Measurements from ENCODE around the gene HABP4. TPM values are rescaled to one million over a fixed set of nuclear protein-coding genes. Genes with fewer than 3 reads are reported as not detected.
A peak's percentile ranks its signal among the peaks of the same experiment; 100 is the strongest.

Gene HABP4
- total RNA-seq, 1 experiment from 2014 or later = 9.8 TPM

DNA sequence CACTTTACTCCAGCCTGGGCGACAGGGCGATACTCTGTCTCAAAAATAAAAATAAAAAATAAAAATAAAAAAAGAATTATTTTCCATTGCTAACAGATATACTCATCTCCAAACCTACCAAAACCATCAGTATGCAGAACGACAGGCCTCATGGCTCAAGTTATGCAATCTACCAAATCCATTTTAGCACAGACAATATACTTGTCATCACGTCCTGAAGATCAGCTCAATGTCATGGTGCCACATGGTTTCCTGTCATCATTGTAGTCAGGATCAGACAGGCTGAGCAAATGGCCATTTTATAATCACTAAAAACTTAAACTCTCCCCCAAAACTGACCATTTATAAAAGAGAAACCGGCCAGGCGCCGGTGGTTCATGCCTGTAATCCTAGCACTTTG lies 69.1 kb downstream of the HABP4 start (continued):
- TF ChIP-seq GABPB1 (CRISPR knock-in tag; IDR thresholded peaks at IDR 0.05) = no peak
- TF ChIP-seq, protein P1, sequence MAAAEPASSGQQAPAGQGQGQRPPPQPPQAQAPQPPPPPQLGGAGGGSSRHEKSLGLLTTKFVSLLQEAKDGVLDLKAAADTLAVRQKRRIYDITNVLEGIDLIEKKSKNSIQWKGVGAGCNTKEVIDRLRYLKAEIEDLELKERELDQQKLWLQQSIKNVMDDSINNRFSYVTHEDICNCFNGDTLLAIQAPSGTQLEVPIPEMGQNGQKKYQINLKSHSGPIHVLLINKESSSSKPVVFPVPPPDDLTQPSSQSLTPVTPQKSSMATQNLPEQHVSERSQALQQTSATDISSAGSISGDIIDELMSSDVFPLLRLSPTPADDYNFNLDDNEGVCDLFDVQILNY (CRISPR knock-in tag; IDR thresholded peaks at IDR 0.05) = no peak
- TF ChIP-seq ETV6 (CRISPR knock-in tag; IDR thresholded peaks at IDR 0.05) = no peak

DNA sequence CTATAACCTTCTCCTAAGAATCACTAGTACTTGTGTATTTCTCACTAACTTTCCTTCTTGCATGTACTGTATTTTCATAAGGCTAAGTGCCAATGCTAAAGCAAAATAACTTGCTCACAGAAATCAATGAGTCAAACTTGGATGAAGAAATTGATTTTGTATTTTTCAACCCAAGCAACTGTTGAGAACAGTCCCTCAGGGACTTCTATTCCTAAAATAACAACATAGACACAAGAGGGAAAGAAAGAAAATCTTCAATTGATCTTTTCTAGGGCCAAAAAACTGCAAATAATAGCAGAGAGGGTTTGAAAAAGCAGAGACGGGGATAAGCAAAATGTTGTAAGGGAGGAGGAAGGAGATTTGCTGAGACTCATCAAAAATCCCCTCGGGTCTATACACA lies 69.8 kb downstream of the HABP4 start:
- H3K9me3 Mint-ChIP-seq = no peaks in the 10 kb centered on the region
- TF ChIP-seq, protein P2, sequence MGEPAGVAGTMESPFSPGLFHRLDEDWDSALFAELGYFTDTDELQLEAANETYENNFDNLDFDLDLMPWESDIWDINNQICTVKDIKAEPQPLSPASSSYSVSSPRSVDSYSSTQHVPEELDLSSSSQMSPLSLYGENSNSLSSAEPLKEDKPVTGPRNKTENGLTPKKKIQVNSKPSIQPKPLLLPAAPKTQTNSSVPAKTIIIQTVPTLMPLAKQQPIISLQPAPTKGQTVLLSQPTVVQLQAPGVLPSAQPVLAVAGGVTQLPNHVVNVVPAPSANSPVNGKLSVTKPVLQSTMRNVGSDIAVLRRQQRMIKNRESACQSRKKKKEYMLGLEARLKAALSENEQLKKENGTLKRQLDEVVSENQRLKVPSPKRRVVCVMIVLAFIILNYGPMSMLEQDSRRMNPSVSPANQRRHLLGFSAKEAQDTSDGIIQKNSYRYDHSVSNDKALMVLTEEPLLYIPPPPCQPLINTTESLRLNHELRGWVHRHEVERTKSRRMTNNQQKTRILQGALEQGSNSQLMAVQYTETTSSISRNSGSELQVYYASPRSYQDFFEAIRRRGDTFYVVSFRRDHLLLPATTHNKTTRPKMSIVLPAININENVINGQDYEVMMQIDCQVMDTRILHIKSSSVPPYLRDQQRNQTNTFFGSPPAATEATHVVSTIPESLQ (CRISPR knock-in tag; IDR thresholded peaks at IDR 0.05) = no peak
- TF ChIP-seq ZBTB21 (CRISPR knock-in tag; IDR thresholded peaks at IDR 0.05; ENCODE audit: borderline replicate concordance) (no peak), TEAD1 (CRISPR knock-in tag; IDR thresholded peaks at IDR 0.05) (no peak), NR2C2 (CRISPR knock-in tag; IDR thresholded peaks at IDR 0.05) (no peak)
- TF ChIP-seq, protein P3, sequence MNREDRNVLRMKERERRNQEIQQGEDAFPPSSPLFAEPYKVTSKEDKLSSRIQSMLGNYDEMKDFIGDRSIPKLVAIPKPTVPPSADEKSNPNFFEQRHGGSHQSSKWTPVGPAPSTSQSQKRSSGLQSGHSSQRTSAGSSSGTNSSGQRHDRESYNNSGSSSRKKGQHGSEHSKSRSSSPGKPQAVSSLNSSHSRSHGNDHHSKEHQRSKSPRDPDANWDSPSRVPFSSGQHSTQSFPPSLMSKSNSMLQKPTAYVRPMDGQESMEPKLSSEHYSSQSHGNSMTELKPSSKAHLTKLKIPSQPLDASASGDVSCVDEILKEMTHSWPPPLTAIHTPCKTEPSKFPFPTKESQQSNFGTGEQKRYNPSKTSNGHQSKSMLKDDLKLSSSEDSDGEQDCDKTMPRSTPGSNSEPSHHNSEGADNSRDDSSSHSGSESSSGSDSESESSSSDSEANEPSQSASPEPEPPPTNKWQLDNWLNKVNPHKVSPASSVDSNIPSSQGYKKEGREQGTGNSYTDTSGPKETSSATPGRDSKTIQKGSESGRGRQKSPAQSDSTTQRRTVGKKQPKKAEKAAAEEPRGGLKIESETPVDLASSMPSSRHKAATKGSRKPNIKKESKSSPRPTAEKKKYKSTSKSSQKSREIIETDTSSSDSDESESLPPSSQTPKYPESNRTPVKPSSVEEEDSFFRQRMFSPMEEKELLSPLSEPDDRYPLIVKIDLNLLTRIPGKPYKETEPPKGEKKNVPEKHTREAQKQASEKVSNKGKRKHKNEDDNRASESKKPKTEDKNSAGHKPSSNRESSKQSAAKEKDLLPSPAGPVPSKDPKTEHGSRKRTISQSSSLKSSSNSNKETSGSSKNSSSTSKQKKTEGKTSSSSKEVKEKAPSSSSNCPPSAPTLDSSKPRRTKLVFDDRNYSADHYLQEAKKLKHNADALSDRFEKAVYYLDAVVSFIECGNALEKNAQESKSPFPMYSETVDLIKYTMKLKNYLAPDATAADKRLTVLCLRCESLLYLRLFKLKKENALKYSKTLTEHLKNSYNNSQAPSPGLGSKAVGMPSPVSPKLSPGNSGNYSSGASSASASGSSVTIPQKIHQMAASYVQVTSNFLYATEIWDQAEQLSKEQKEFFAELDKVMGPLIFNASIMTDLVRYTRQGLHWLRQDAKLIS (CRISPR knock-in tag; IDR thresholded peaks at IDR 0.05; ENCODE audit: borderline replicate concordance) = no peak
- H3K36me3 Mint-ChIP-seq = peaks cover 59% of the 10 kb centered on the region
- no peaks in the 10 kb centered on the region for H3K27me3 Mint-ChIP-seq (ENCODE audit: low read depth)
- ATAC-seq (no peak), DNase-seq (ENCODE audit: low spot score) (no peak)
- CTCF ChIA-PET = no interaction called here
- no peaks in the 10 kb centered on the region for H3K4me1 Mint-ChIP-seq
- H3K27ac Mint-ChIP-seq = no peak overlapping the region
- no peak overlapping the region for H3K4me3 Mint-ChIP-seq
- POLR2A ChIA-PET = no interaction called here

DNA sequence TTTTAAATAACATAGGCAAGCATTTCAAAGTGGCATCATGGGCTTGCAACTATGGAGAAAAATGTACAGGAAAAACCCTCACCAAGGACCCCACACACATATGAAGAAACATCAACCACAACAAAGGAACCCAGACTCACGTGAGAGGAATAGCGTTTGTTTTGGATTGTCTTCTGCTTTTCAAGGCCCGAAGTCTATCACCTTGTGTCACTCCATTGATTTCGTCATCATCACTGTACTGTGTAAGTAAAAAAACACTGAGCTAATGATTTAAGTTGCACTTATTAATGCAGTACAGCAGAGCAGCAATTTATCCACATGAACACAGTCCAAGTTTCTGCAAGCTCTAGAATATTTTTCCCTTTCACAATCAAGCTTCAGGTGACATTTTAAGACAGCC lies 72.4 kb downstream of the HABP4 start:
- ATAC-seq = no peak
- H3K4me3 Mint-ChIP-seq = no peak overlapping the region
- H3K36me3 Mint-ChIP-seq = peaks cover 67% of the 10 kb centered on the region
- H3K9me3 Mint-ChIP-seq = no peaks in the 10 kb centered on the region
- DNase-seq (ENCODE audit: low spot score) = no peak
- H3K27me3 Mint-ChIP-seq (ENCODE audit: low read depth) = no peaks in the 10 kb centered on the region
- POLR2A ChIA-PET = no interaction called here
- CTCF ChIA-PET = no interaction called here
- H3K27ac Mint-ChIP-seq = no peak overlapping the region
- no peaks in the 10 kb centered on the region for H3K4me1 Mint-ChIP-seq
- 0 out of 2 replicates have a peak, but pooled peaks have one; percentile 14 for TF ChIP-seq GABPB1 (CRISPR knock-in tag; IDR thresholded peaks at IDR 0.05)
- TF ChIP-seq, protein P4, sequence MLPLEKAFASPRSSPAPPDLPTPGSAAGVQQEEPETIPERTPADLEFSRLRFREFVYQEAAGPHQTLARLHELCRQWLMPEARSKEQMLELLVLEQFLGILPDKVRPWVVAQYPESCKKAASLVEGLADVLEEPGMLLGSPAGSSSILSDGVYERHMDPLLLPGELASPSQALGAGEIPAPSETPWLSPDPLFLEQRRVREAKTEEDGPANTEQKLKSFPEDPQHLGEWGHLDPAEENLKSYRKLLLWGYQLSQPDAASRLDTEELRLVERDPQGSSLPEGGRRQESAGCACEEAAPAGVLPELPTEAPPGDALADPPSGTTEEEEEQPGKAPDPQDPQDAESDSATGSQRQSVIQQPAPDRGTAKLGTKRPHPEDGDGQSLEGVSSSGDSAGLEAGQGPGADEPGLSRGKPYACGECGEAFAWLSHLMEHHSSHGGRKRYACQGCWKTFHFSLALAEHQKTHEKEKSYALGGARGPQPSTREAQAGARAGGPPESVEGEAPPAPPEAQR (CRISPR knock-in tag; IDR thresholded peaks at IDR 0.05) = no peak

DNA sequence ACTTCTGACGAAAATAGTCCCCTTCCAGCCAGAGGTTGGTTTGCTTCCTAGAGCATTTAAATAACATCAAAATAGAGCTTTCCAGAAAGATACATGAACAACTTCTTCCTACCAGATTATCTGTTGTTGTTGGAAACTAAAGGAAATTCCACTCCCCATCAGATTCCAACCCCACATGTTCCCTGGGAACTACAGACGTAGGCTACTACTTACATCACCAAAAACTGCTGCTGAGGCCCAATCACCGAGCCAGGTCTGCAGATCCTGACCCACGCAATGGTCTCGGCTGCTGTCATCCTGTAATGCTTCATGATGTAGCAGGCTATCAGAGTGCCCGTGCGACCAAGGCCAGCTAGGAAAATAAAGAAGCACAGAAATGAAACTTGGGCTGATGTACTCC lies 73.4 kb downstream of the HABP4 start:
- ATAC-seq = no peak
- Mint-ChIP-seq H3K27ac (peak overlapping the region; percentile 54), H3K27me3 (ENCODE audit: low read depth) (no peaks in the 10 kb centered on the region), H3K4me3 (no peak overlapping the region), H3K36me3 (peaks cover 71% of the 10 kb centered on the region), H3K9me3 (no peaks in the 10 kb centered on the region), H3K4me1 (no peaks in the 10 kb centered on the region)
- no peak for DNase-seq (ENCODE audit: low spot score)
- ChIA-PET CTCF (no interaction called here), POLR2A (no interaction called here)
- TF ChIP-seq ELF4 (CRISPR knock-in tag; IDR thresholded peaks at IDR 0.05; ENCODE audit: low read depth) (no peak), ZBTB21 (CRISPR knock-in tag; IDR thresholded peaks at IDR 0.05; ENCODE audit: borderline replicate concordance) (no peak), RELA (CRISPR knock-in tag; IDR thresholded peaks at IDR 0.05; ENCODE audit: borderline replicate concordance) (no peak), CREB1 (CRISPR knock-in tag; IDR thresholded peaks at IDR 0.05) (no peak), FOXK1 (CRISPR knock-in tag; IDR thresholded peaks at IDR 0.05) (no peak), NR1H2 (CRISPR knock-in tag; IDR thresholded peaks at IDR 0.05) (no peak), IRF2 (CRISPR knock-in tag; IDR thresholded peaks at IDR 0.05; ENCODE audit: borderline replicate concordance, low read depth) (no peak), SMAD4 (CRISPR knock-in tag; IDR thresholded peaks at IDR 0.05) (no peak)
- TF ChIP-seq, protein P5, sequence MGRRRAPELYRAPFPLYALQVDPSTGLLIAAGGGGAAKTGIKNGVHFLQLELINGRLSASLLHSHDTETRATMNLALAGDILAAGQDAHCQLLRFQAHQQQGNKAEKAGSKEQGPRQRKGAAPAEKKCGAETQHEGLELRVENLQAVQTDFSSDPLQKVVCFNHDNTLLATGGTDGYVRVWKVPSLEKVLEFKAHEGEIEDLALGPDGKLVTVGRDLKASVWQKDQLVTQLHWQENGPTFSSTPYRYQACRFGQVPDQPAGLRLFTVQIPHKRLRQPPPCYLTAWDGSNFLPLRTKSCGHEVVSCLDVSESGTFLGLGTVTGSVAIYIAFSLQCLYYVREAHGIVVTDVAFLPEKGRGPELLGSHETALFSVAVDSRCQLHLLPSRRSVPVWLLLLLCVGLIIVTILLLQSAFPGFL (CRISPR knock-in tag; IDR thresholded peaks at IDR 0.05; ENCODE audit: borderline replicate concordance) = no peak
- TF ChIP-seq, protein P6, sequence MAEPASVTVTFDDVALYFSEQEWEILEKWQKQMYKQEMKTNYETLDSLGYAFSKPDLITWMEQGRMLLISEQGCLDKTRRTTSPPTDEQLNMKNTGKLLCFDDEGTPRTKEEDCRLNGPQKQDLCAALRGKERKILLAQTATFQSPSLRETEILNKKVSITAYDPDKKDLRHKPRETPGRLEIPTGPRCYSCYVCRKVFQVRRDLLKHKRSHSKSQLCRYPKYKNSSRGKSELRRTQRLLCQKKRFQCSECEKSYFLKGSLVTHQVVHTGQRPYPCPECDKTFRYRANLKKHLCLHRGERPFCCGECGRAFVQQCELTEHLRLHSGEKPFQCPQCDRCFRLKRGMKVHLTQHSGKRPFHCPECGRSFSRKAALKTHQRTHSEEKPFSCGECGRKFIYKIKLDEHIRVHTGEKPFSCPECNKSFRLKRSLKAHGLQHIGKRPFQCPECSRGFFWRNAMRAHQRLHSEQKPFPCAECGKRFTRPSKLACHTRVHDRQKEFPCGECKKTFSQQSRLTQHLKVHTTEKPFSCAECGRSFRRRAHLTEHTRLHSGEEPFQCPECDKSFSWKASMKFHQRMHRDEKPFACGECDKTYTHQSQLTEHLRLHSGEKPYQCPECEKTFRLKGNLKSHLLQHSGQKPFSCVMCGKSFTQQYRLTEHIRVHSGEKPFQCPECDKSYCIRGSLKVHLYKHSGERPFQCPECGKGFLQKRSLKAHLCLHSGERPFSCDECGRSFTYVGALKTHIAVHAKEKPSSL (CRISPR knock-in tag; conservative IDR thresholded peaks at IDR 0.05) = no peak
- TF ChIP-seq, protein P7, sequence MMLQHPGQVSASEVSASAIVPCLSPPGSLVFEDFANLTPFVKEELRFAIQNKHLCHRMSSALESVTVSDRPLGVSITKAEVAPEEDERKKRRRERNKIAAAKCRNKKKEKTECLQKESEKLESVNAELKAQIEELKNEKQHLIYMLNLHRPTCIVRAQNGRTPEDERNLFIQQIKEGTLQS (CRISPR knock-in tag; conservative IDR thresholded peaks at IDR 0.05) = no peak
